ENCODE results near the gene AGPAT1.
"Not testable (repeated sequence)": the region's sequence is repeated elsewhere in the genome, so short reads cannot be mapped to it uniquely, and the experiment has no call there.

The AGPAT1 gene

GRCh38 chr6:32146687-32147086 is 29.2 kb downstream of the AGPAT1 start:
- no peak for DNase-seq

DNA sequence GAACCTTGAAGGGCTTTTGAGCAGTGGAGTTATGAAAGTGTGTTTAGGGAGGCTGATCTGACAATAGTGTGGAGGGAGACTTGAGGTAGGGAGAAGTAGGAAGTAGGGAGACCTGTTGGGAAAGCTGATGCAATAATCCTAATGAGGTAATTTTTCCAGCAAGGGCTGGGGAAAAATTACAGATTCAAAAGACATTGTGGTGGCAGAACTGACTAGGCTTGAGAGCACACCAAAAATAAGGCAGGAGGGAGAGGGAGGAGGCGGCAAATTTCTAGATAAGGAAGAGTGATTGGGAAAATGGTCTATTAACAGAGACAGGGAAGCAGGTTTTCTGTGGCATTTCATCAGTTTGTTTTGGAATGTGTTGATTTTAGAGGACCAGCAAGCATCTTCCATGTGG is 29.6 kb downstream of the AGPAT1 start:
- DNase-seq: no peak

DNA sequence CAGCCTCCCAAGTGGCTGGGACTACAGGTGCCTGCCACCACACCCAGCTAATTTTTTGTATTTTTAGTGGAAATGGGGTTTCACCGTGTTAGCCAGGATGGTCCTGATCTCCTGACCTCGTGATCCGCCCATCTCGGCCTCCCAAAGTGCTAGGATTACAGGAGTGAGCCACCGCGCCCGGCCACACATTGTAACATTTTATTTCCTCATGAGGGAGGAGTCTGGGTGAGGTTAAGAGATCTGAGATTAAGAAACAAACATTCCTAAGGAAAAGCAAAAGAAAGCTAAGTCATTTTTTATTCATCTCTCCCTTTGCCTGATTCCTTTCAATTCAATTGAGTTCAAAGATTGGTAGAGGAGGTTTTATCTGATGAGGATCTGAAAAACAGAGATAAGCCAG is 31.6 kb downstream of the AGPAT1 start:
- DNase-seq: not testable (repeated sequence)

GRCh38 chr6:32140420-32141046 is 35.4 kb downstream of the AGPAT1 start:
- no peak for DNase-seq

DNA sequence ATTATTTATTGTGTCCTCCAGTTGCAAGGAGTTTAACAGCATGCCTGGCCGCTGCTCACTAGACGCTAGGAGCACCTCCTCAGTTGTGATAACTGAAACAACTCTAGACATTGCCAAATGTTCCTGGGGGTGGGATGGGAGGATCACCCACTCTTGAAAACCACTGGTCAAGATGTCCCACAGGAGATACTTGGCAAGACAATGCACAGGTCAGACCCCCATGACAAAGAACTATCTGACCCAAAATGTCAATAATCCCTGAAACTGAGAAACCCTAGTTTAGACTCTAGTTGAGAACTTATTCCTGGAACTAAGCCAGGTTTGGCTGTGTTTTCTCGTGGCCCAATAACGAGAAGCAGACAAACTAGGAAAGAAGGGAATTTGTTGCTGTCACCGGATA is 36.3 kb downstream of the AGPAT1 start:
- DNase-seq: no peak

DNA sequence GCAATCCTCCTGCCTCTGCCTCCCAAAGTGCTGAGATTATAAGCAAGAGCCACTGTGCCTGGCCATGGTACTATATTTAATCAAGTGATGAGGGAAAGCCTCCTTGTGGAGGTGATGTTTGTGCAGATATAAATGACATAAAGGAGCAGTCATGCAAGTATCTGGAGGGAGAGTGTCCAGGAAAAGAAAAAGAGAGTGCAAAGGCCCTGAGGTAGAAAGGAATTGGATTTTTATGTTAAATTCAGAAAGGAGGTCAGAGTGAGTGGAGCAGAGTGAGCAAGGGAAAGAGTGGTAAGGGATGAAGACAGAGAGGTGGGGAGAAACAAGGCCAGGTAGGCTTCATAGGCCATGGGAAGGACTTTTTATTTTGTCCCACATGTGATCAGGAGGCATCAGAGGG is 38.4 kb downstream of the AGPAT1 start:
- no peak for DNase-seq

GRCh38 chr6:32133786-32134185 is 42.1 kb downstream of the AGPAT1 start:
- DNase-seq: no peak

GRCh38 chr6:32132110-32132509 is 43.8 kb downstream of the AGPAT1 start:
- no peak for DNase-seq

DNA sequence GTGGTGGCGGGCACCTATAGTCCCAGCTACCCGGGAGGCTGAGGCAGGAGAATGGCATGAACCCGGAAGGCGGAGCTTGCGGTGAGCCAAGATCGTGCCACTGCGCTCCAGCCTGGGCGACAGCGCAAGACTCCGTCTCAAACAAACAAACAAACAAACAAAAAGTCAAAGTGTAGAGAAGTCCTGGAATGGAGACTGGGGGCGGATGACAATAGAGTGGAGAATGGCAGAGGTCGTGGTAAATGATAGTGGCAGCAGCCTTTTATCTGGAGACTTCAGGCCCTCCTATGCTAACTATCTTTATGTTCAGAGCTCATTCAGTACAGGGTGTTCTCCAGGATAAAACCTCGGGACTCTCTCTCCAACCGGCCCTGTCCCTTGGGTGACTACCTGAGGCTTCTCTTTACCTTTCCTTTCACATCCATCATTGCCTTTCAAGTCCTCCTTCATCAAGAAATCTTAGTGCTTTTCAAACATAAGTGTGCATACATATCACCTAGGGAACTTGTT is 44.4 kb downstream of the AGPAT1 start:
- no peak for DNase-seq

DNA sequence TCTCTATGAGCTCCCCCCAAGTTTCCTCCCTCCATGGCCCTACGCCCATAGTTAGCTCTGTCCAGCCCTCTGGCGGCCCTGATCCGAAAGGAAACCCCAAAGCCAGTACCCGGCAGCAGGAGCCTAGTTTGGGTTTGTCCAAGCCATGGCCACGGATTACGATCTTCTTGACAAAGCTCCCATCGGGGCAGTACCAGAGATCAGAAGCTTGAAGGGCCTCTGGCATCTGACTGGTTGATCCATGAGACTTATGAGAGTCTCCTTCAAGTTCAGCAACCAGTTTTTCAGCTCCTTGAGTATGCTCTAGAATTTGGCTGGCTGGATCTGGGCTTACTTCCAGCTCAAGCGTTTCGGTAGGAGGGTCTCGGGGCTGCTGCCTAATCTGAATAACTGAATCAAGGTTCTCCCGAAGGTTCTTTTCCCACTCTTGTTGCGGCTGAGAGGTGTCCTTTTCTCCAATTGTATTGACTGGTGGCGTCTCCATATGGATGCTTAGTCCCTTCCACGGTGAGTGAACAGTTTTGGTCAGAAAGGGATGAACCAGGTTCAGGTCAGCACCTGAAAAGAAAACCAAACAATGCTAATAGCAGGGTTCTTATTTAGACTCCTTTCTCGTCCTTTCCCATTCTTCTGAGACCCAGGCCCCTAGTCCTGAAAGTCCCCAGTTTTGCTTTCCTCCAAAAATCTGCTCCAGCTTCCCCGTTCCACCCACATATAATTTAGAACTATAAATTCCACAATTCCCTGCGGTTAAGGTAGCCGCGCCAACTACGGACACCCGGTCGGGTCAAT is 46.4 kb downstream of the AGPAT1 start:
- peak; percentile 68 for DNase-seq

GRCh38 chr6:32128751-32129296 is 47.1 kb downstream of the AGPAT1 start:
- no peak for DNase-seq

DNA sequence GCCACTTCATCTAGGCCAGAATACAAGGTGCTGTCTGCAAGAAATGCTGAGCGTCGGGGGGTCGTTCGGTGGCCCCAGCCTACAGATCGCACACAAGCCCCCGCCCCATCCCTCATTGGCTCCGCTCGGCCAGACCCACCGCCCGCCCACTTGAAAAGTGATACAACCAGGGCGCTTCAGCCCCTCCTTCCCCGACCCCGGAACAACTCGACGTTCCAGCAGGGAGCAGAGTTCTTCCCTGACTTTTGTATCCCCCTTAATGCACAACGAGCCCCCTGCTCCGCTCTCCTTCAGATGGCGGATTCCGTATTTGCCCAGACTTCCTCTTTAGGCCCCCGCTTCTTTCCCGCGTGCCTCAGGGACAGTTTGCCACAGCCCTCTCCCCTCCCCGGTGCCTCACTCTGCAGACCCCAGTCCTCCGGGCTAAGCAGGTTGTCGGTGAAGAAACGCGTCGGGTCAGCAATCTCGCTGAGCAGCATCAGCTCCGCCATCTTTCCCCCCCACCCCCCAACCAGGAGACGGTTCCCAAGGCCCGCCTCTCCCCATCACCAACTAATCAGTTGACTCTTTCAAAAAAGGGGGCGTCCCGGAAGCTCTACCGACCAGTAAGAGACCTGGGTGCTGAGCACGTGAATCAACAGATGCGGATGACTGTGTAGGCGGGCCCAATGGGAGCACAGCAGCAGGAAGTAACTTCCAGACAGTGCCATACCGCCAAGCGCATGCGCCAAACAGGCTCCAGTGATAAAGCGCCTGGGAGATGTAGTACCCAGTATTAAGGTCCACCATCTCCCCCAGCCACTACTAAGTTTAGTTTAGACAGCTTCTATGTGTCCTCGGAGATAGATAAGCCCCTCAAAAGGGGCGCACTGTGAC is 47.9 kb downstream of the AGPAT1 start, which contains the start of gene ATF6B:
Gene ATF6B, minus strand, starts transcription at position 530 of the 876 bp plus-strand sequence. Its CDS starts 39 bp downstream, at position 491.
- peak; percentile 99 for DNase-seq

DNA sequence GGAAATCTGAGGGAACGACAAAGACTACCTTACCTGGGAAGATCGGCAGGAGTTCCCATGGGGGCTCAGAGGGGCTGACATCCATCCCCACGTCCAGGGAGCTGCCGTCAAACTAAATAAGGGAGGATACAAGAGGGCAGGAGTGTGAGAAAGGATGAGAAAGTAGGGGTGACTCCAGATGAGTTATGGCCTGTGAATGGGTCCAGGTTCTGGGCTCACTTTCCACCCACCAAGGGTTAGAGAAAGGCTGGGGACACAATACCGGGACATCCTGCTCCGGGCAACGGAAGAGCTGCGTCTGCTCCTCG is 48.5 kb downstream of the AGPAT1 start:
- DNase-seq: no peak

GRCh38 chr6:32126880-32127279 is 49.0 kb downstream of the AGPAT1 start:
- no peak for DNase-seq

DNA sequence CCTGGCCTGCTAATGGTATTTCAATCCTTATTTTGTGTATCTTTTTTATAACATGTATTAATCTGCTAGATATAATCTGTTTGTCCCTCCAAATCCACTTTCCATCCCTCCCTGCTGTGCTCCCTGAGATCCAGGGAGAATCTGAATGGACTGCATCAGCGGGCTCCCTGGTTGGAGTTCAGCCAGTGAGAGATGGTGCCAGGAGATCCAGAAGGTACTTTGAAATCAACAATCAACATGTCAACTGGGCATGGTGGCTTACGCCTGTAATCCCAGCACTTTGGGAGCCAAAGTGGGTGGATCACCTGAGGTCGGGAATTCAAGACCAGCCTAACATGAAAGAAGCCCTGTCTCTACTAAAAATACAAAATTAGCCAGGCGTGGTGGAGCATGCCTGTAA is 52.2 kb downstream of the AGPAT1 start:
- no peak for DNase-seq

DNA sequence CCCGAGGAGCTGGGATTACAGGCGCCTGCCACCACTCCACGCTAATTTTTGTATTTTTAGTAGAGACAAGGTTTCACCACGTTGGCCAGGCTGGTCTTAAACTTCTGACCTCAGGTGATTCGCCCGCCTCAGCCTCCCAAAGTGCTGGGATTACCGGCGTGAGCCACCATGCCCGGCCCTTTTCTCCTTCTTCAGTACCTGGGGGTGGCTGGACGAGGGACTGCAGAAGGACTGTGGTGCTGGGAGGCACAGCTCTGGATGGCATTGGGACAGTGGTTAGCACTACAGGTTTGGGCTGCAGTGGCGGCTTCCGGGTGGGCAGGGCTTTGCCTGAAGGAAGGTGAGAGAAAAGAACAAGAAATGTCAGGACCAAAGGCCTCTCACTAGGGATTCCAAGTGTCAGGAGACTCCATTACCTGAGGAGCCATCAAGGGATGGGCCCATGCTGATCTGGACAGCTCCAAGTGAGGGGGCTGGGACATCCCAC is 55.3 kb downstream of the AGPAT1 start:
- no peak for DNase-seq

DNA sequence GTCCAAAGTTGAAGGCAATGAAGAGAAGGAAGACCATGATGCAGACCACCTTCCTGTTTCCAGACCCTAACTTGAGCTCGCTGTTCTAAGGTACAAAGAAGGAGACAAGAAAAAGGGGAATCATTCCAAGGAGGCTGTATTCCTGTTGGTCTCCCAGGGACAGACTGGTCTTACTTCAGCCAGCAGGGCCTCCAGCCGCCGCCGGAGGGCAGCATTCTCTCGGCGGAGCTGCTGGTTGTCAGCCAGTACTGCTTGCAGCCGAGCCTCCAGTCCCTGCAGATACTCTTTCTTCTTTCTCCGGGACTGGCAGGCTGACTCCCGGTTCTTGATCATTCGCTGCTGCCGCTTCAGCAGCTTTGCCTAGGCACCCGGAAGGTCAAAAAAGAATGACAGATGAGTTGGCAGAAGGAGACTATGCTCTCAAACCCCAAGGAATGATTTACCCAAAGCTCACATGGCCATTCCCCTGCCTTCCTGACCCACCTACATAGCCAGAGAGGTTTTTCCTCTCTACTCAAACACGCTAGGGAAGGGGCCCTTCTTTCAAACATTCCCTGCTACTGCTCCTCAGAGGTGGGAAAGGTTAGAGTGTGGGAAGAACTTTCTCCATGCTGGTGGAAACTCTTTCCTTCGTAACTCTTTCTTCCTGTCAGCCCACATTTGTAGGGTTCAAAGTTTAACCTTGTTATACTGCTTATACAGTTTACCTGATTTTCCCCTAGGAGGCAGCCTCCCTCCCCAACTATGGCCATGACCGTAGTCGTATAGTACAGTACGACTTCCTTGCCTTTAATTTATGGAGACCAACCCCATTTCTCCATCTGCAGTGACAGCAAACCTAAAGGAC is 56.9 kb downstream of the AGPAT1 start:
- peak; percentile 45 for DNase-seq
